Tibial nerve (tissue), 4 donors: Measurements from ENCODE around the gene P3H3.
"Not testable (repeated sequence)": the region's sequence is repeated elsewhere in the genome, so short reads cannot be mapped to it uniquely, and the experiment has no call there.

Experiments
- CTCF ChIP-seq, 5 experiments: fragments of 200-600 bp in 3 of 5; fragments of 450-650 bp in 2 of 5; sonication (generic) in 3 of 5; IDR thresholded peaks; one replicate each; pipeline ENCODE4 v1.5.1; 2016 to 2019; ENCODE audit warnings: antibody characterized with exemption in 5 of 5, mild to moderate bottlenecking in 3 of 5, moderate library complexity in 2 of 5
- EP300 ChIP-seq, 2 donors: sonication (generic); formaldehyde crosslinking; IDR thresholded peaks; one replicate each; pipeline ENCODE4 v1.6.1; 2017; ENCODE audit warnings: antibody characterized with exemption in 2 of 2, mild to moderate bottlenecking in 1 of 2
- POLR2A ChIP-seq, 2 donors: fragments of 450-650 bp; IDR thresholded peaks; one replicate each; pipeline ENCODE4 v1.6.1; 2017; ENCODE audit warnings: antibody characterized with exemption in 2 of 2, mild to moderate bottlenecking in 2 of 2, moderate library complexity in 2 of 2

GRCh38 chr12:6879824-6880223 is 51.6 kb downstream of the P3H3 start:
- TF ChIP-seq POLR2A, CTCF, EP300 (IDR thresholded peaks at IDR 0.05): not testable (repeated sequence)
